ENCODE results near the gene KNDC1.

DNA sequence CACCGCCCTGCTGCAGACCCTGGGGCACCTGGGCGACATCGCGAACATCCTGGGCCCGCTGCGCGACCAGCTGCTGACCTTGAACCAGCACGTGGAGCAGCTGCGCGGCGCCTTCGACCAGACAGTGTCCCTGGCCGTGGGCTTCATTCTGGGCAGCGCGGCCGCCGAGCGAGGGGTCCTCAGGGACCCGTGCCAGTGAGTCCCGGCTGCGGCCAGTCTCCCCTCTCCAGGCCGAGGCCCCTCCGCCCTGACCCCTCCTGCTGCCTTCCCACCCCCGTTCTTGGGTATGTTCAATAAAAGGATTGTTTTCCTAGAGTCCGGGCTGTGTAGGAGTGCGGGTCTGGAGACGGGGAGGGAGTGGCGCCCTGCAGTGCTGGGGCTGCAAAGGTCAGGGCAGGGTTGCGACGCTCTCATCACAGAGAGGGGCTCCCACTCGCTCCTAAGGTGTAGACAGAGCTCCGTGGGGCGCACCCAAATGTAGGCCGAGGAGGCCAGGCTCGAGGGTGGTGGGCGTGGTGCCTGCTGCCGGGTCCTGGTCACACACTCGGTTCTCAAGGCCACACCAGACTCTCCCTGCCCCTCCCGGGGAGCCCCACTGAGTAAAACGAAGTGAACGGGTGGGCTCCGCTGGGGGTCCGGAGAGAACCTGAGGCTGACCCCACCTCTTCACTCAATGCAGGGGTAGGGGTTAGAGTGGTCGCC lies 71.4 kb downstream of the KNDC1 start:
- TF ChIP-seq POLR2A (IDR thresholded peaks at IDR 0.05; ENCODE audit: extremely low read depth, insufficient read length) (no peak), MYC (IDR thresholded peaks at IDR 0.05; ENCODE audit: low read depth, low read length) (no peak)
- TF ChIP-seq, protein P1, sequence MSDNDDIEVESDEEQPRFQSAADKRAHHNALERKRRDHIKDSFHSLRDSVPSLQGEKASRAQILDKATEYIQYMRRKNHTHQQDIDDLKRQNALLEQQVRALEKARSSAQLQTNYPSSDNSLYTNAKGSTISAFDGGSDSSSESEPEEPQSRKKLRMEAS (IDR thresholded peaks at IDR 0.05; ENCODE audit: low read depth, low read length): no peak
- TF ChIP-seq, protein P2, sequence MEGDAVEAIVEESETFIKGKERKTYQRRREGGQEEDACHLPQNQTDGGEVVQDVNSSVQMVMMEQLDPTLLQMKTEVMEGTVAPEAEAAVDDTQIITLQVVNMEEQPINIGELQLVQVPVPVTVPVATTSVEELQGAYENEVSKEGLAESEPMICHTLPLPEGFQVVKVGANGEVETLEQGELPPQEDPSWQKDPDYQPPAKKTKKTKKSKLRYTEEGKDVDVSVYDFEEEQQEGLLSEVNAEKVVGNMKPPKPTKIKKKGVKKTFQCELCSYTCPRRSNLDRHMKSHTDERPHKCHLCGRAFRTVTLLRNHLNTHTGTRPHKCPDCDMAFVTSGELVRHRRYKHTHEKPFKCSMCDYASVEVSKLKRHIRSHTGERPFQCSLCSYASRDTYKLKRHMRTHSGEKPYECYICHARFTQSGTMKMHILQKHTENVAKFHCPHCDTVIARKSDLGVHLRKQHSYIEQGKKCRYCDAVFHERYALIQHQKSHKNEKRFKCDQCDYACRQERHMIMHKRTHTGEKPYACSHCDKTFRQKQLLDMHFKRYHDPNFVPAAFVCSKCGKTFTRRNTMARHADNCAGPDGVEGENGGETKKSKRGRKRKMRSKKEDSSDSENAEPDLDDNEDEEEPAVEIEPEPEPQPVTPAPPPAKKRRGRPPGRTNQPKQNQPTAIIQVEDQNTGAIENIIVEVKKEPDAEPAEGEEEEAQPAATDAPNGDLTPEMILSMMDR (IDR thresholded peaks at IDR 0.05; ENCODE audit: low read depth, low read length): no peak

All from NB4 (cell line).